Right renal cortex interstitium (tissue), 3 donors: ENCODE data around the gene EYA3. TPM values are rescaled to one million over a fixed set of nuclear protein-coding genes. Genes with fewer than 3 reads are reported as not detected.

ENCODE experiments used
- DNase-seq, 3 donors: peaks; one replicate each; pipeline ENCODE4 v3.0.0-alpha.2; 2013; ENCODE audit warnings: low read depth in 3 of 3, low spot score in 2 of 3
- polyA plus RNA-seq, 3 donors: library from polyadenylated mRNA; unstranded; fragments of 120-200 nt; gene quantifications; one replicate each; pipeline ENCODE4 v1.2.1, GENCODE V29; 2013; ENCODE audit not compliant: insufficient read length in 3 of 3

EYA3 gene
- polyA plus RNA-seq, 3 donors = 55.8 to 61.9 (median 56.6) TPM

GRCh38 chr1:27973771-27974416 is 114.5 kb downstream of the EYA3 start:
- DNase-seq = no peak

- no peak for DNase-seq
Observed at GRCh38 chr1:27972141-27972540, 116.3 kb downstream of the EYA3 start.

- DNase-seq = no peak
Observed at GRCh38 chr1:27971674-27972073, 116.7 kb downstream of the EYA3 start.

- no peak for DNase-seq
Observed at GRCh38 chr1:27970401-27970800, 118.0 kb downstream of the EYA3 start.

- DNase-seq = no peak
Observed at GRCh38 chr1:27968692-27969091, 119.7 kb downstream of the EYA3 start.

GRCh38 chr1:27967884-27968466 is 120.4 kb downstream of the EYA3 start:
- DNase-seq = no peak

- no peak for DNase-seq
Observed at GRCh38 chr1:27967106-27967883, 121.1 kb downstream of the EYA3 start.

GRCh38 chr1:27966402-27967105 is 121.9 kb downstream of the EYA3 start:
- no peak for DNase-seq

GRCh38 chr1:27963393-27963792 is 125.0 kb downstream of the EYA3 start:
- DNase-seq = no peak

GRCh38 chr1:27961646-27962221 is 126.7 kb downstream of the EYA3 start:
- DNase-seq = no peak

GRCh38 chr1:27960762-27961645 is 127.4 kb downstream of the EYA3 start:
- no peak for DNase-seq

GRCh38 chr1:27959792-27960603 is 128.4 kb downstream of the EYA3 start, which contains the start of gene XKR8:
XKR8 (plus strand) TSS chr1:27959973; CDS start chr1:27960070, 97 bp downstream.
- DNase-seq = peak in 2 of 3 donors; percentile 72 to 81

- no peak for DNase-seq
Observed at GRCh38 chr1:27958513-27958912, 129.9 kb downstream of the EYA3 start.

- no peak for DNase-seq
Observed at GRCh38 chr1:27957655-27958054, 130.8 kb downstream of the EYA3 start.

GRCh38 chr1:27956761-27957160 is 131.6 kb downstream of the EYA3 start:
- DNase-seq = no peak

GRCh38 chr1:27955076-27955475 is 133.3 kb downstream of the EYA3 start:
- no peak for DNase-seq

- no peak for DNase-seq
Observed at GRCh38 chr1:27954186-27954585, 134.2 kb downstream of the EYA3 start.

GRCh38 chr1:27952147-27952546 is 136.3 kb downstream of the EYA3 start:
- no peak for DNase-seq

GRCh38 chr1:27951396-27951795 is 137.0 kb downstream of the EYA3 start:
- DNase-seq = no peak
